Spinal cord (tissue), 10 donors: ENCODE data around the gene NAA38. TPM values are rescaled to one million over a fixed set of nuclear protein-coding genes. Genes with fewer than 3 reads are reported as not detected.

ENCODE experiments used
- DNase-seq, 6 donors: peaks; one replicate each; pipeline versions ENCODE4 v3.0.0 to v3.0.0-alpha.2; 2013 to 2015; ENCODE audit warnings: low spot score in 6 of 6, low read depth in 4 of 6
- H3K27ac ChIP-seq: one replicate; pipeline ENCODE4 v1.5.1; 2013; ENCODE audit warnings: low read depth, low read length, control low read depth
- H3K27me3 ChIP-seq: one replicate; pipeline ENCODE4 v1.6.1; 2013; ENCODE audit warnings: low read length; ENCODE audit not compliant: control insufficient read depth, insufficient read depth
- H3K36me3 ChIP-seq: one replicate; pipeline ENCODE4 v1.6.1; 2013; ENCODE audit warnings: low read length; ENCODE audit not compliant: control insufficient read depth, insufficient read depth
- H3K4me1 ChIP-seq: one replicate; pipeline ENCODE4 v1.6.1; 2013; ENCODE audit warnings: low read length; ENCODE audit not compliant: control insufficient read depth, insufficient read depth
- H3K4me3 ChIP-seq: one replicate; pipeline ENCODE4 v1.5.1; 2013; ENCODE audit warnings: low read depth, low read length, control low read depth
- H3K9me3 ChIP-seq: one replicate; pipeline ENCODE4 v1.6.1; 2013; ENCODE audit warnings: low read length; ENCODE audit not compliant: control insufficient read depth, insufficient read depth
- WGBS: methylation state at CpG from one replicate; pipeline ENCODE4 v1.1.5; 2013; ENCODE audit warnings: missing lambda C conversion rate; ENCODE audit not compliant: insufficient coverage; 5-methylcytosine and 5-hydroxymethylcytosine counted together
- polyA plus RNA-seq, 2 donors: library from polyadenylated mRNA; unstranded; fragments of 120-200 nt; gene quantifications; one replicate each; pipeline ENCODE4 v1.2.1, GENCODE V29; 2013; ENCODE audit not compliant: insufficient read length in 2 of 2
- total RNA-seq, 2 donors: library from RNA; depleted of rRNA in 1 of 2; stranded (reverse); fragments of 120-200 nt in 1 of 2; fragments of >200 nt in 1 of 2; gene quantifications; one replicate each; pipeline versions ENCODE4 v1.2.3 to v1.2.4, GENCODE V29; 2013 to 2014
- donor health status: healthy.

The NAA38 gene
- total and polyA plus RNA-seq, 4 donors: 46.4 to 167 (median 104) TPM

- Histone ChIP-seq H3K4me3 (peak overlapping the region; percentile 92), H3K27me3 (no peaks in the 10 kb centered on the region), H3K4me1 (peaks cover 61% of the 10 kb centered on the region), H3K36me3 (peaks cover 39% of the 10 kb centered on the region), H3K9me3 (no peaks in the 10 kb centered on the region), H3K27ac (peak overlapping the region; percentile 98)
- DNase-seq: peak in 1 of 6 donors; percentile 33
- under 1% methylated on average over 17 of the region's 17 CpGs for WGBS
Measured at GRCh38 chr17:7843257-7843535, 14.2 kb downstream of the NAA38 start.

- H3K27ac ChIP-seq: peak overlapping the region; percentile 98
- peaks cover 33% of the 10 kb centered on the region for H3K36me3 ChIP-seq
- no peaks in the 10 kb centered on the region for H3K9me3 ChIP-seq
- DNase-seq: peak in 2 of 6 donors; percentile 44 to 74
- H3K4me3 ChIP-seq: peak overlapping the region; percentile 92
- peaks cover 61% of the 10 kb centered on the region for H3K4me1 ChIP-seq
- H3K27me3 ChIP-seq: no peaks in the 10 kb centered on the region
- under 1% methylated on average over 46 of the region's 47 CpGs for WGBS
Measured at GRCh38 chr17:7842380-7843256, 14.7 kb downstream of the NAA38 start.

- H3K27ac ChIP-seq: peak overlapping the region; percentile 98
- H3K4me3 ChIP-seq: peak overlapping the region; percentile 92
- H3K9me3 ChIP-seq: no peaks in the 10 kb centered on the region
- H3K27me3 ChIP-seq: no peaks in the 10 kb centered on the region
- H3K36me3 ChIP-seq: peaks cover 27% of the 10 kb centered on the region
- DNase-seq: peak in 4 of 6 donors; percentile 87 to 98 (median 96)
- WGBS: under 1% methylated on average over 37 of the region's 46 CpGs
- peaks cover 63% of the 10 kb centered on the region for H3K4me1 ChIP-seq
Measured at GRCh38 chr17:7841915-7842379, 15.4 kb downstream of the NAA38 start.

- Histone ChIP-seq H3K4me3 (peak overlapping the region; percentile 92), H3K9me3 (no peaks in the 10 kb centered on the region), H3K4me1 (peaks cover 68% of the 10 kb centered on the region), H3K36me3 (peaks cover 22% of the 10 kb centered on the region), H3K27ac (peak overlapping the region; percentile 98), H3K27me3 (no peaks in the 10 kb centered on the region)
- peak in 3 of 6 donors; percentile 45 to 92 (median 87) for DNase-seq
- WGBS: under 1% methylated on average over 34 of the region's 34 CpGs
Measured at GRCh38 chr17:7841396-7841914, 15.9 kb downstream of the NAA38 start.

- H3K9me3 ChIP-seq: no peaks in the 10 kb centered on the region
- peaks cover 74% of the 10 kb centered on the region for H3K4me1 ChIP-seq
- H3K36me3 ChIP-seq: peaks cover 16% of the 10 kb centered on the region
- no CpG with 5 or more reads among the region's 1 CpG for WGBS
- no peak for DNase-seq
- H3K27me3 ChIP-seq: no peaks in the 10 kb centered on the region
- H3K4me3 ChIP-seq: peak overlapping the region; percentile 92
- H3K27ac ChIP-seq: peak overlapping the region; percentile 98
Measured at GRCh38 chr17:7840875-7841274, 16.5 kb downstream of the NAA38 start.

GRCh38 chr17:7840441-7840840 lies 16.9 kb downstream of the NAA38 start:
- Histone ChIP-seq H3K4me3 (peak overlapping the region; percentile 3), H3K4me1 (peaks cover 72% of the 10 kb centered on the region), H3K27me3 (no peaks in the 10 kb centered on the region), H3K36me3 (peaks cover 12% of the 10 kb centered on the region), H3K27ac (peak overlapping the region; percentile 98), H3K9me3 (no peaks in the 10 kb centered on the region)
- DNase-seq: no peak
- 50% methylated on average over 1 of the region's 1 CpG for WGBS

GRCh38 chr17:7839876-7840261 lies 17.5 kb downstream of the NAA38 start:
- Histone ChIP-seq H3K4me1 (peaks cover 68% of the 10 kb centered on the region), H3K27ac (no peak overlapping the region)
- peak in 2 of 6 donors; percentile 73 to 87 for DNase-seq

GRCh38 chr17:7839190-7839875 lies 18.0 kb downstream of the NAA38 start:
- H3K4me1 ChIP-seq: peaks cover 69% of the 10 kb centered on the region
- peaks cover 5% of the 10 kb centered on the region for H3K36me3 ChIP-seq
- no peaks in the 10 kb centered on the region for H3K27me3 ChIP-seq
- WGBS: 61% methylated on average over 4 of the region's 6 CpGs
- no peaks in the 10 kb centered on the region for H3K9me3 ChIP-seq
- H3K27ac ChIP-seq: peak overlapping the region; percentile 36
- no peak overlapping the region for H3K4me3 ChIP-seq
- DNase-seq: no peak

More at GRCh38 chr17:7839876-7840261, 17.5 kb downstream of the NAA38 start:
- Histone ChIP-seq H3K27me3 (no peaks in the 10 kb centered on the region), H3K36me3 (peaks cover 6% of the 10 kb centered on the region), H3K4me3 (peak overlapping the region; percentile 3), H3K9me3 (no peaks in the 10 kb centered on the region)
- 11% methylated on average over 2 of the region's 2 CpGs for WGBS

- no peaks in the 10 kb centered on the region for H3K27me3 ChIP-seq
- peaks cover 69% of the 10 kb centered on the region for H3K4me1 ChIP-seq
- peak overlapping the region; percentile 79 for H3K27ac ChIP-seq
- peak overlapping the region; percentile 36 for H3K4me3 ChIP-seq
- H3K36me3 ChIP-seq: peaks cover under 1% of the 10 kb centered on the region
- 22% methylated on average over 5 of the region's 12 CpGs for WGBS
- H3K9me3 ChIP-seq: no peaks in the 10 kb centered on the region
- peak in 3 of 6 donors; percentile 43 to 94 (median 90) for DNase-seq
Measured at GRCh38 chr17:7838090-7839075, 19.0 kb downstream of the NAA38 start.
